GM21576 (cell line): ENCODE measurements around the gene THSD7B.
A peak's percentile ranks its signal among the peaks of the same experiment; 100 is the strongest.

ENCODE experiments used
- ATAC-seq: cut with Tn5 transposase; IDR thresholded peaks from one replicate; pipeline ENCODE4 v1.9.1; 2021; ENCODE audit warnings: mild to moderate bottlenecking, moderate library complexity; ENCODE audit not compliant: unreplicated experiment

The THSD7B gene

DNA sequence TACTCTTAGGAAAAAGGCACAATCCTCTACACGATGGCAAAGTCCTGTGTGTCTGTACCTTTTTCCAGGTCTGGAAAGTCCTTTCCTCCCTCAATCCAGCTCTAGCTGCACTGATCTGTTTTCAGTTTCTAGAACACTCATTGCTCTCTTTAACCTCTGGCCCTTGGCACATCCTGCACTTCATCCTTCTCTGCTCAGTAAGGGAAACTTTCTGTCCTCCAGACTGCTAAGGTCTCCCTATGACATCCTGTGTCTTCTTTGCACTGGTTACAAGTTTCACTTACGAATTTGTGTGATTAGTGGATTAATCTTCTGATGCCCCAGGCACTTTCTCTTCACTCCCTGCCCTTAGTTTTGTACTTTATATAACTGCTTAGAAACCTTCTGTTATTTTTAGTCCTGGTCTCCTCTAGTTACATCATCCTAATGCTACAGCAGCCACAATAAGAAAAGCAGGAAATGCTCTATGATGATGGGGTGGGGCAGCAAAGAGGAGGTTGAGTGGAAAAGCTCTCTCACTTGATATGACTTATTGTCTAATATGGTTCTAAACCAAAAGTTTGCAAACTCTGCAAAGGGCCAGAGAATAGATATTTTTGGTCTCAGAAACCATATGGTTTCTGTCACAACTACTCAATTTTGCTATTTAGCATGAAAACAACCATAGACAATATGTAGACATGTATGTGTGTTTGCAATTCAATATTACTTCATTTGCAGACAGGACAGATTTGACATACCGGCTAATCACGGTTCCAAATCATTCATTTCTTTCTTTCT lies 568.2 kb downstream of the THSD7B start:
- ATAC-seq, result no peak

DNA sequence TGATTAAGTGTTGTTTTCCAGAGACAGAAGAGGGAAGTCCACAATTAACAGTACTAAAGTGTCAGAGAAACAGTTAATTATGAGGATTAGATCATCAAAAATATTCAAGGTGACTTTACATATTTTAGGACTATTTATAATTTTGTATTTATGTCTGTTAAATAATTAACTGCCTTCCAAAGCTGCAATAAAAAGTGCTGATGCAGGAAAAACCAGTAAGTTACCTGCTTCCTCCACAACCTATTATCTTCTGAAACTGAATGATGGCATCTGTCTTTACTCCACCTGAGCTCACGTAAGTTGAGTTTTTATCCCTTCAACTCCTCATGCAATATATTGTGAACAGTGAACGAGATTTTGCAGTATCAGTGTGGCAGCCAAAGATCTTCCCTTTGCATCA lies 570.7 kb downstream of the THSD7B start:
- no peak for ATAC-seq

DNA sequence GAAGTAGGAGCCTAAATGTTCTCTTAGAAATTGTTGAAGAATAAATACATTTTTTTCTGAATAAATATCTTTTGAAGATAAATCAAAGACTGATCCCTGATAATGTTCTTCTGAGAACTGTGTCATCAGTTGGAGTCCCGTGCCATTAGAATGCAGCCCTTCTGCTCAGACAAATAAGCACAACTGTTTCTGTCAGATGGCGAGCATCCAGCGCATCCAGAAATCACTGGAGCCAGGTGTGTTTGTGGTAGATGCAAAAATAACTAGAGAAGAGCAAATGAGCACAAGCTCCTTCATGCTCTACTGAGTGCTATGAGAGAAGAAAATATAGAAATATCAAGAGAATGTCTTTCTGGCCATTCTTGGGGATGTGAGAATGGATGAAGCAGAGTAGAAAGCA lies 573.7 kb downstream of the THSD7B start:
- ATAC-seq, result no peak

DNA sequence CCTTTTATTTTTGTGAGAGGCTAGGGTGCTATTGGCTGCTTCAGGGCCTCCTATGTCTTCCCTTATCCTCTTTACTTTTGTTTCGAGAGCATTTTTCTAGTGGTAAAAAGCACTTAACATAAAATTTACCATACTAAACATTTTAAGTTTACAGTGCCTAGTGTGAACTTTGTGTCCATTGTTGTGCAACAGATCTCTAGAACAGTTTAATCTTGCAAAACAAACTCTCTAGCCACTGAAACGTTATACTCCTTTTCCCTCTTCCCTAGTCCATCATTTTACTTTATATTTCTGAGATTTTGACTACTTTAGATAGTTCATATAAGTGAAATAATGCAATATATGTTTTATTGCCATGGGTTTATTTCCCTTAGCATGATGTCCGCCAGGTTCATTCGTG lies 580.6 kb downstream of the THSD7B start:
- ATAC-seq, result no peak

DNA sequence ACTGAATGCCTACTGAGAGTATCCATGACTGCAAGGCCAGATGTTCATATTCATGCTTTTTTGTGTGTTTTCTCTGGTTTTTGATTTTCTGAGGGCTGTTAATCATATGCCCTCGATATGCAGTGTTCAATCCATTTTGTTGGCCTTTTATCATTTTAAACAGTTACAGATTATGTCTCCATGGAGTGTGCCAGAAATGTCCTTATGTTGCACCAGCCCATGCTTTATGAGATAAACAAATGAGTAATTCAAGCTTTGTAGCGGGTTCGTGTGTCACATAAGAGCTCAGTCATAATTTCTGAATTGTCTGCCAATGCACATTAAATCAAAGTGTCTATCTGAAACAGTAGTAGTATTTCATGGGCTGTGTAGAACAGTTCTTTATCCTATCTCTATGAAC lies 583.0 kb downstream of the THSD7B start:
- no peak for ATAC-seq

DNA sequence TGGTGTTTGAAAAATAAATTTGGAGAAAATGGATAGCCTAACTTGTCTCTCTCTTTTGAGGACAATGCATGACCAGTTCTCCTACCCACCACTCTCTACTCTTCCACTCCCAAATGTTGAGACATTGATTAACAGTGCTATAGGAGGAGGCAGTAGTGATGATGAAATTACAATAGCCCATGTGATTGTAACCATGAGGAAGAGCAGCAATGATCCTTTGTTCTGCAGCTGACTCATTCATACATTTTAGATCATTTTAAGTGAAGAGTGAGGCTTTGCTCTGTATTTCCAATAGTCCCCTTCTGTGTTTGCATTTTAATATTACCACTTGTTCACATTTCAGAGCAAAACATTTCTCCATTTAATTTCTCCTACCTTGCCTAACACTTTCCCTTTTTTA lies 592.3 kb downstream of the THSD7B start:
- ATAC-seq, result no peak

DNA sequence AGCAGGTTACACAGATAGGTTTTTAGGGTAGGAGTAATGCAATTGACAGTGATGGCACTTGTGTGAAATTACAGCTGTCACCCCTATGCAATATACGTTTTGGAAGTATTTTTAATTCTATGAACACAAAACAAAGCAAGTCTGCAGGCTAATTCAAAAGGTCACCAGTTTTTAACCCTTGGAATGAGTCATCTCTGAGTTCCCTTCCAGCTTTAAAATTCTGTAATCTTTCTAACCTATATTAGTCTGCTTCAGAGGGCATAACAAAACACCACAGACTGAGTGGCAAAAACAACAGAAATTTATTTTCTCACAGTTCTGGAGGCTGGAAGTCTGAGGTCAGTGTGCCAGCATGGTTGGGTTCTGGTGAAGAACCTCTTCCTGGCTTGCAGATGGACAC lies 602.0 kb downstream of the THSD7B start:
- ATAC-seq, result no peak

DNA sequence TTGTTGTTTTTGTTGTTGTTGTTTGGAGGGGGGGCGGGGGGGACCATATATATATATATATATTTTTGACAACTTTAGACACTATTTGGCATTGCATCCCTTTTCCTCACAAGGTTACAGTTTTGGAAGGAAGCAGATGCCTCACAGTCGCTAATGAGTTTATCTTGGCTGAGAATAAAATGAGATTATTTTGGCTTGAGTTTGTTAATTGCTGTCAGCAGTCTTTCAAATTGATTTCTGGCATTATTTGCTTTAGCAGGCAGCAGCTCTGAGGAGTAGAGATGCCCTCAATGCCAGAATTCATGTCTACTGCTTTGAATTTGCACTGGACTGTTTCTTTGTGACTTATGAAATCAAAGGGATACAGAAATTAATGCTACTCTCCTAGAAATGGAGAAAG lies 603.8 kb downstream of the THSD7B start:
- ATAC-seq, result no peak

DNA sequence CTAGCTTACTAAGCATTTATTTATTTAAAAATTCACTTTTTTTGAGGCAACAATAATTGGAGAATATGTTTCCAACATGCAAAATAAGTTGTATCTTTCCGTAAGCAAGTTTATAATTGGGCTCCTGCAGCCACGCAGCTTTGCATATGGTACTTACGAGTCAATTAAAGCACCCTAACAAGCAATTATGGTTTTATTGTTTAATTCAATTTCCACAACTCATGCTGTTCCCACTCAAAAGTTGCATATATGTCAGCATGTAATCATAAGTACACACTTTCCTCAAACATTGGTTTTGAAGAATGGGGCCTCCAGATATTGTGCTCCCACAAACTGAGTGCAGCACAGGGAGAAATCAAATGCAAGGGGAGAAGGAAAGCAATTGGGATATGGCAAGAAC lies 613.8 kb downstream of the THSD7B start:
- no peak for ATAC-seq

DNA sequence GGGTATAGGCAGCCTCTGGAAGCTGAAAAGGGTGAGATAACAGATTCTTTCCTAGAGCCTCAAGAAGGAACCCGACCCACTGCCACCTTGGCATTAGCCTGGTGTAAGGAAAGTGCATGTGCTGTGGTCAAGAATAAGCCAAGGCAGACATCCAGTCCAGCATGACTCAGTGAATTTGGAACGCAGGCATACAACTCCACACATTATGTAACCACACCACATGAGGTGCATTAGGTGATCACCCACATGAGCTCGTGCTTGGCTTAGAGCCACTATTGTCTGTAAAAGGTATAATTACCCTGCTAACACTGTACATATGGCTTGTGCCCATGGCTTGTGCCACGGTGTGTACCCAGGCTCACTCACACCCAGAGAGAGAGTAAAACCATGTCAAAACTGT lies 615.3 kb downstream of the THSD7B start:
- ATAC-seq, result no peak

DNA sequence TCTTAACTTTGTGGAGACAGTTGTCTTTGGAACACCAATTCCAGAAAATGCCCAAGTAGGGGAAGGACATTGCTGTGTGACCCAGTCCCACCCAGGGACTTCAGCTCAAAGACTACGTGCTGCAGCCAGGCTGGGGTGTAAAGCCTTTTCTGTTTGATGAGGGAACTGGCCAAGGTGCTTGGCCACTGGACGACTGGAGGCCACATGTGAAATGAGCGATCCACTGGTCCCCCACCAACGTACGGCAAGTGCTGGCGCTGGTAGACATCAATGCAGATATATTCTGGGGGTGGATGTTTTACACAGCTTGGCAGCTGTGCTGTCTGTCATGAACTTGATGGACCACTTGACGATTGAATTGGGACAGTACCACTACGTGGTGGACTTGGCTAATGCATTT lies 616.4 kb downstream of the THSD7B start:
- ATAC-seq, result no peak

DNA sequence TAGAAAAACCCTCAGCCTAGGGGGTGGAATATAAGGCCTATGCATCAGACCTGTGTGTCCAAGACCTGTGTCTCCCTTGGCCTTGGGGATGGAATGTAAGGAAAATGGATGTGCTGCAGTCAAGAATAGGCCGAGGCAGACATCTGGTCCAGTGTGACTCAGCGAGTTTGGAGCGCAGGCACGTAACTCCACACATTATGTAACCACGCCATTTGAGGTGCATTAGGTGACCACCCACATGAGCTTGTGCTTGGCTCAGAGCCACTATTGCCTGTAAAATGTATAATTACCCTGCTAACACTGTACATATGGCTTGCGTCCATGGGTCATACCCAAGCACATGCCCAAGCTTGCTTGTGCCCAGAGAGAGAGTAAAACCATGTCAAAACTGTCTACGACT lies 618.0 kb downstream of the THSD7B start:
- no peak for ATAC-seq

DNA sequence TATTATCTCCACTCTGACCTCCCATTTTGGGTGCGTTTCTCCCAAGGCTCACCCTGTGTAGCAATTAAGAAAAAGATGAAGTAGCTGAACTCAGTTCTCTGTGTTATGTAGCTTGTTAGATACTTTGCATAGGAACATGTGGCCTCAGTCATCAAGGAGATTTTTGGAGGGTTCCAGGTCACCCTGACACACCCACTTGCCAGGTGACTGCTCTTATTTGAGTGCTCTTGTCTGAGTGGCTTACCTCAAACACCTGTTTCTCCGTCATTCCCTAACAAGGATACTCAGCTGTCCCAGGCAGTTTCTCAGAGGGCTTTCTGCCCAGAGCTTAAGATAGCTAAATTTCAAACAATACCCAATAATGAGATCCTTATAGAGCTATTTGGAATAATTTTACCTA lies 621.7 kb downstream of the THSD7B start:
- ATAC-seq, result no peak

DNA sequence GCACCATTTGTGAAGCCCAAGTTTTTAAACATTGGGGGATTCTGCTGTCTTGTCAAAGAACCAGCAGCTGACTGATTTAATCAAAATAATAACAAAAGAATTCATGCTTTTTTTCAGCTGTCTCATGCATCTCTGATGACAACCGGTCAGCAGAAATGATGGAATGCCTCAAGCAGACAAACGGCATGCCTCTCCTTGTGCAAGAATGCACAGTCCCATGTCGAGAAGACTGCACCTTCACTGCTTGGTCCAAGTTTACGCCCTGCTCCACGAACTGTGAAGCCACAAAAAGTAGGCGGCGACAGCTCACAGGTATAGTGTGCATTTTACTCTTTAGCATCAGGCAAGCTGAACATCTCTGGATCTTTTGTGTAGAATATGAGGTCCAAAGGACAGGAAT lies 640.2 kb downstream of the THSD7B start:
- ATAC-seq, result no peak

DNA sequence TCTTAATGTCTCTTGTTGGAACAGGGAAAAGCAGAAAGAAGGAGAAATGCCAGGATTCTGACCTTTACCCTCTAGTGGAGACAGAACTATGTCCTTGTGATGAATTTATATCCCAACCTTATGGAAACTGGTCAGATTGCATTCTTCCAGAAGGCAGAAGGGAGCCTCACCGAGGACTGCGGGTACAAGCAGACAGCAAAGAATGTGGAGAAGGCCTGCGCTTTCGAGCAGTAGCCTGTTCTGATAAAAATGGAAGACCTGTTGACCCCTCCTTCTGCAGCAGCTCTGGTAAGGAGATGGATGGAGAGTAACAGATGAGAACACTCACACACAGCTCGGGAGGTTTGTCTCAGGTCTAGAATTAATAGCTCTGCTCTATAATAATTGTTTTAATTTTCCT lies 646.2 kb downstream of the THSD7B start:
- ATAC-seq, result no peak

DNA sequence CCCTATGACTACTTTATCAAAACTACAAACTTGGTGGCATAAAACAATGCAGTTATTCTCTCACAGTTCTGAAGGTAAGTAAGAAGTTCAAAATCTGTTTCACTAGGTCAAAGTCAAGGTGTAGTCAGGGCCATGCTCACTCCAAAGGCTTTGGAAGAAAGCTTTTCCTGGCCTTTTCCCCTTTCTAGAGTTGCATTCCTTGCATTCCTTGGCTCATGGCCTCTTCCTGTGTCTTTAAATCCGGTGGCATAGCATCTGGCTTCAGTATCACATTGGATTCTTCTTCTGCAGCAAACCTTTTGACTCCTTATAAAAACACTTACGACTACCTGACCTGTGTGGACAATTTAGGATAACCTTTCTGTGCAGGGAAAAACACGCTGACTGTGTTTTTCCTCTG lies 655.4 kb downstream of the THSD7B start:
- no peak for ATAC-seq

DNA sequence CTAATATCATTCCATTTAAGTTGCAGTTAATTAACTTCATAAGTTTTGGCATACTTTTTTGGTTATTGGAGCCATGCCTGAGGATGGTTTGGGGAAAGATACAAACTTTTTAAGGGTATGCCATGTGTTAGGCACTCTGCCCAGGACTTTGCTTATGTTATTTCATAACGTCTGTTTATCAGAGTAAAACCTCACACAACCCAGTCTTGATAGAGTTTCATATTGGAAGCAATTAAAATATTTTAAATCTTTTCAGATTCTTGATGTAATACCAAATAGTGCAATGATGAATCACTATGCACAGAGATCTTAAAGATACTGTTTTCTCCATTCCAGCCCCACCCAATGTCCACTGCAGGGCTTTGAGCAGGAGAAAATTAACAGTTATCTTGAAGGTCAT lies 669.8 kb downstream of the THSD7B start:
- no peak for ATAC-seq

DNA sequence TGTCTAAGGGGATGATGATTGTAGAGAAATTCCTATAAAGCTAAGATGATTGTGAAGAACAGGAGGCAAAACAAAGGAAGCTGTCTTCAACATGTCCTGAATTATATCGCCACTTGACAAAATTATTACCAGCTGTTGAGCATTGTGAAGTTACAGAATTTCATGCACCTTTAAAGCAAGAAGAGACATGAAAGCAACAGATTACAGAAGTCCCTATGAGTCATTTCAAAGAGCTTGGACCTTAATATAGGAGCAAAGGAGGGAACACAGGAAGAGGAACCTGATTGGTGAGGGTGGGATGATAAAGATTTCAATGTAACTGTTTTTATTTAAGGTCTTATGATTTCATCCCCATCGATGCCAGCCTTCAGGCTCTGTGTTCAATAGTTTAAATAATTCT lies 672.0 kb downstream of the THSD7B start:
- ATAC-seq, result no peak

DNA sequence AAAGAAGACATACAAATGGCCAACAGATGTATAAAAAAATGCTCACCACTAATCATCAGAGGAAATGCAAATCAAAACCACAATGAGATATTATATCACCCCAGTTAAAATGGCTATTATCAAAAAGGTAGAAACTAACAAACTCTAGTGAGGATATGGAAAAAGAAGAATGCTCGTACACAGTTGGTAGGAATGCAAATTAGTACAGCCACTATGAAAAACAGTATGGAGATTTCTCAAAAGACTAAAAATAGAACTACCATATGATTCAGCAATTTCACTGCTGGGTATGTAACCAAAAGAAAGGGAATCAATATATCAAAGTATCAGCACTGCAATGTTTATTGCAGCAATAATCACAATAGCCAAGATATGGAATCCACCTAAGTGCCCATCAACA lies 679.6 kb downstream of the THSD7B start:
- ATAC-seq, result no peak

DNA sequence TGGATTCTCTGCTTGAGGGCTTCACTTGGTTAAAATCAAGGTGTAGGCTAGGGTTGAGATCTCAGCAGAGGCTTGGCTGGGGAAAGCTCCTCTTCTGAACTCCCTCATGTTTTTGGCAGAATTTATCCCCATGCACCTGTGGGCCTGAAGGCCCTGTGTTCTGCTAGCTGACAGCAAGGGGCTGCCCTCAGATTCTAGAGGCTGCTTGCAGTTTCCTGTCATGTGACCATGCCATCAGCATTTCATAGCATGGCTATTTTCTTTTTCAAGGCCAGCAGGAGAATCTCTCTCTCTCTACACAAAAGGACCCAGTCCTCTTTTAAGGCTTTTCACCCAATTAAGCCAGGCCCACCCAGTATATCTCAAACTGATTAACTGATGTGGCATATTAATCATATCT lies 684.1 kb downstream of the THSD7B start:
- no peak for ATAC-seq

DNA sequence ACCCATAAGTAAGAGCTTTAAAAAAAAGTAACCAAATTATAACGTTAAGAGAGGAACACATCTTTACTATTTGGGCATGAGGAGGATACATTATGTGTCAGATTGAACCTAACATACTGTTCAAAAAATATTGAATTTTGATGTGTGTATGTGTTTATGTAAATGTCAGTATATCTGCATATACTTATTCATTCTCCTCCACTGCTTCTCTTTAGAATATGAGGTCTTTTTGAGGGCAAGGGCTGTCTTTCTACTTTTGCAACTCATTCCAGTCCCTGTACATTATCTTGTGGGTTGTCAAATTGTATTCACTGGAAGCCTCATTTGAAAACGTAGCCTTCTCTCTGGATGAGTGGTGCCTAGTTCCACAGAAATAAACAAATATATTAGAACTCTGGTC lies 689.5 kb downstream of the THSD7B start:
- ATAC-seq, result no peak

DNA sequence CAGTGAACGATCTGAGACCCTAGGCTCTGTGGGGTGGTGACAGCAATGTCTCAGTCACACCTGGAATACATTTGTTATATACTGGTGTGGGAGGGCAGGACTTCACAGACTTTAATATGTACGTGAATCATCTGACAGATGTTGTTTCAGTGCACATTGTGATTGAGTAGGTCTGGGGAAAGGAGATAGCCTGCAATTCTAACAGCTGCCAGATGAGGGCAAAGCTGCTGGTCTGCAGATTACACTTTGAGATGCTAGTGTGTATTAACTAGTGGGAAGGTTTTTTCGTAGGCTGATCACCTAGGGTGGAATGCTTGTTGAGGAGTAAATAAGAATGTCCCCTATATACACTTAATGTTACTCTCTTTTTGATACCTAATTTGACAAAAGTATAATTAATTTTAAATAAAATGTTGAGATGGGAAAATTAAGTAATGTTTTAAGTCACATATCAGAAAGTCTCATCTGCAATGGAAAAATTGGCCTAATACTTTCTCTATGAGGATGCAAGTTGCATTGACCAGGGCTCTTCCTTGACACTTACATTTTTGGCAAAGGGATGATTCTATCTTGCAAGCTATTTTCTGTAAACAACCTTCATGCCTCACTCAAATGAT lies 702.0 kb downstream of the THSD7B start:
- peak; percentile 89 for ATAC-seq

DNA sequence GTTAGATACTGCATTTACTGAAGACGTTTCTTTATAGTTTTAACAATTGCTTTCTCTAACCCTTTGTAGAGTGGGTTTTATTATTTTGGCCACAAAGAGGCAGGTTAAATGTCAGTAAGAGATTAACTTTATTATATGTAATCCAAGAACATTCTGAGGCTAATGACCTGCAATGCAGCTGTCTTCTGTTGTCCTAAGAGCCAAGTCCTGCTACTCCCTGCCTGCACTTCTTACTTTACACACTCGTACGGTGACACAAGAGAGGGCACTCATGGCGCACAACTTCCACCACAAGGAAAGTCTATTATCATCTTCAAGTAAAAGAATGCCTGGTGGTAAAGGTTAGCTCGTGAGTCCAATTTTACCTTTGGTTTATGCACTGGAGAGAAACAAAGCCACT lies 727.9 kb downstream of the THSD7B start:
- ATAC-seq, result no peak
